GM18951 (cell line): ENCODE measurements around the gene CNPPD1.

Experiments used
- POLR2A ChIP-seq: IDR thresholded peaks from 4 replicates; pipeline ENCODE4 v1.6.1; 2011; ENCODE audit warnings: mild to moderate bottlenecking; ENCODE audit not compliant: insufficient read length, insufficient read depth; ENCODE audit errors: extremely low read depth
- in situ Hi-C: fragments of 300-500 bp; cut with MboI; formaldehyde crosslinking; loops from one replicate; pipeline ENCODE4 v1.12.0; 2022; ENCODE audit warnings: low sequenced_read_pairs, mixed read lengths, inconsistent platforms; ENCODE audit not compliant: unreplicated experiment

The CNPPD1 gene

GRCh38 chr2:219169930-219170654, 6.6 kb downstream of the CNPPD1 start, which contains the start of gene SLC23A3:
SLC23A3 (minus strand) TSS chr2:219170029; CDS start chr2:219169984, 45 bp downstream.
- in situ Hi-C loops: no loop called here
- no peak for TF ChIP-seq POLR2A

GRCh38 chr2:219168932-219169331, 7.8 kb downstream of the CNPPD1 start:
- in situ Hi-C loops: no loop called here
- no peak for TF ChIP-seq POLR2A

- TF ChIP-seq POLR2A: no peak
- in situ Hi-C loops: no loop called here
Observed at GRCh38 chr2:219168526-219168925, 8.2 kb downstream of the CNPPD1 start.

- TF ChIP-seq POLR2A: no peak
- in situ Hi-C loops: no loop called here
Observed at GRCh38 chr2:219167997-219168396, 8.7 kb downstream of the CNPPD1 start.

GRCh38 chr2:219165058-219165911, 11.4 kb downstream of the CNPPD1 start:
- in situ Hi-C loops: no loop called here

GRCh38 chr2:219163156-219163555, 13.6 kb downstream of the CNPPD1 start:
- no peak for TF ChIP-seq POLR2A
- in situ Hi-C loops: loop anchor here (5.0 kb wide), 1 partner anchor 49 kb away; no protein-coding TSS in a partner anchor

More at GRCh38 chr2:219165058-219165911, 11.4 kb downstream of the CNPPD1 start:
- no peak for TF ChIP-seq POLR2A

GRCh38 chr2:219161097-219161496, 15.6 kb downstream of the CNPPD1 start:
- in situ Hi-C loops: loop anchor here (5.0 kb wide), 1 partner anchor 51 kb away; no protein-coding TSS in a partner anchor
- no peak for TF ChIP-seq POLR2A

- in situ Hi-C loops: loop anchor here (5.0 kb wide), 1 partner anchor 52 kb away; no protein-coding TSS in a partner anchor
- TF ChIP-seq POLR2A: peak; percentile 89
Observed at GRCh38 chr2:219160186-219161017, 16.3 kb downstream of the CNPPD1 start, which contains the start of gene NHEJ1. NHEJ1 (minus strand) TSS chr2:219160815; CDS start chr2:219158362, 2,453 bp downstream.

GRCh38 chr2:219159771-219160185, 16.9 kb downstream of the CNPPD1 start:
- TF ChIP-seq POLR2A: no peak
- in situ Hi-C loops: loop anchor here (5.0 to 10.0 kb wide), 2 partner anchors 53 to 145 kb away; partner anchors contain the start of gene PTPRN

GRCh38 chr2:219158586-219158985, 18.1 kb downstream of the CNPPD1 start:
- no peak for TF ChIP-seq POLR2A
- in situ Hi-C loops: loop anchor here (10.0 kb wide), 1 partner anchor 146 kb away; the partner anchor contains the start of gene PTPRN

- in situ Hi-C loops: loop anchor here (10.0 kb wide), 1 partner anchor 147 kb away; the partner anchor contains the start of gene PTPRN
Observed at GRCh38 chr2:219158025-219158424, 18.7 kb downstream of the CNPPD1 start.

GRCh38 chr2:219157396-219157795, 19.3 kb downstream of the CNPPD1 start:
- no peak for TF ChIP-seq POLR2A
- in situ Hi-C loops: loop anchor here (10.0 kb wide), 1 partner anchor 147 kb away; the partner anchor contains the start of gene PTPRN

More at GRCh38 chr2:219158025-219158424, 18.7 kb downstream of the CNPPD1 start:
- no peak for TF ChIP-seq POLR2A
